ENCODE data around the gene RTP5.
"Not testable (repeated sequence)": the region's sequence is repeated elsewhere in the genome, so short reads cannot be mapped to it uniquely, and the experiment has no call there.

RTP5 gene

DNA sequence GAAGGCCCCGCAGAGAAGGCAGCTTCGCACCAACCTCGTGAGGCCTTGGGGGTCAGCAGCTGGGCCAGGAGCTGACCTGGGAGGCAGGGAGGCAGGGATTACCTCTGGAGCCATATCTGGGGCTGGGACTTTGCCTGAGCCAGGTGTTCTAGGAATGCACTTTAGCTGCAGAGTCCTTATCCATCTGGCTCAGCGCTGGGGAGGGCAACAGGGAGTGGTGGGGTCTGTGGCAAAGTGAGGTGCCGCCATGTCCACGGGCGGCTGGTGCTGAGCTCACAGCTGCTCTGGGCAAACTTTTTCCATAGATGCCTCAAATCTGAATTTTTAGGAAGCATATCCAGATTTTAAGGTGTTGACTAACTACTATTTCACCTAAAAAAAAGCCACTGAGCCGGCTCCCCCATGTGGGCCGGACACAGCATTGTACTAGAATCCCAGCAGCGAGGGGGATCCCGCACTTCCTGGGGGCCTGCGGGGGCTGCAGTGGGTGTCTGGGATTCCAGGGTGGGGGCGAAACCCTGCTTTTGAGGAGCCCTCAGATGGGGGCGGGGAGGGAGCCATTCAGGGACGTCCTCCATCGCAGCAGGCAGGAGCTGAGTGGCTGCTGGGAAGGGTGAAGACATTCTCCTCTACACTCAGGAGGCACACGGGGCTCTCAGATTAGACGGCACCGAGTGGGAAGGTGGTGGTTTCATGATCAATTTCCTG, 34.6 kb downstream of the RTP5 start:
- no peak for DNase-seq

DNA sequence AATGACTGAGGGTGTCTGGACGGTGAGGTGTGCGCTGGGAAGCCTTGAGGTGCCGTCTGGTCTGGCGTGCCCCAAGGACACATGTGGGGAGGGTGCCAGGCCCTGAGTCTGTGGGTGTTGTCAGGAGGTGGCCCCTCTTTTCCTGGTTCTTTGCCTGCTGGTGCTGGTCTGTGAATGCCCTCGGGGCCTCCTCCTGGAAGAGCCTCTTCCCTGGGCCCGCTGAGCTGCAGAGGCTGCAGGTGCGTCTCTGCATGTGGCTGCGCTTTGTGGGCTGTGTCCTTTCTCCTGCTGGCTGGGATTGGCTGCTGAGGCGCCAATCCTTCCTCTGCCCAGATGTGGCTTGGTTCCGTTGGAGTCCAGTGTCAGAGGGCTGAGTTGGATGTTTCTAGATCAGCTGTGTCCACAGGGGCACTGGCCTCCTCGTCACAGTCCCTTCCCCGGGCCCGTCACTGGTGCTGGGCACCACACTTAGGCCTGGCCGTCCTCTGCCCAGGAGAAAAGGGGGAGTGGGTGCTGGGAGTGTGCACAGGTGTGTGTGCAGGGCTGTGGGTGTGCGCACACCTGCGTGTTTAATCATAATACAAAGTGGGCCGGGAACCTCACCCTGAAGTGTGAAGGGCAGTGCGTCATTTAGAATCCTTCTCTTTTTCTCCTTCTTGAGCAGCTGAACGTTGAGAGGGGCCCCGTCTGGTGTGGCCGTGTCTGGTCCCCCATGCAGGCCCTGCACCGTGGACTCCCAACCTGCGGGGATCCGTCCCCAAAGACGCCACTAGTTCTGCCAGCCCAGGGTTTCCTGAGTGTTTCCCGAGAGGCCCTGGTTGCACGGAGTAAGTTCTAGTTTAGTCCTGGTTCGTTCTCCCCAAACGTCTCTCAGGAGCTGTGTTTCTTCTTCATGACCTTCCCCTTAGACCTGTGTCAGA, 35.5 kb downstream of the RTP5 start:
- DNase-seq, result no peak

DNA sequence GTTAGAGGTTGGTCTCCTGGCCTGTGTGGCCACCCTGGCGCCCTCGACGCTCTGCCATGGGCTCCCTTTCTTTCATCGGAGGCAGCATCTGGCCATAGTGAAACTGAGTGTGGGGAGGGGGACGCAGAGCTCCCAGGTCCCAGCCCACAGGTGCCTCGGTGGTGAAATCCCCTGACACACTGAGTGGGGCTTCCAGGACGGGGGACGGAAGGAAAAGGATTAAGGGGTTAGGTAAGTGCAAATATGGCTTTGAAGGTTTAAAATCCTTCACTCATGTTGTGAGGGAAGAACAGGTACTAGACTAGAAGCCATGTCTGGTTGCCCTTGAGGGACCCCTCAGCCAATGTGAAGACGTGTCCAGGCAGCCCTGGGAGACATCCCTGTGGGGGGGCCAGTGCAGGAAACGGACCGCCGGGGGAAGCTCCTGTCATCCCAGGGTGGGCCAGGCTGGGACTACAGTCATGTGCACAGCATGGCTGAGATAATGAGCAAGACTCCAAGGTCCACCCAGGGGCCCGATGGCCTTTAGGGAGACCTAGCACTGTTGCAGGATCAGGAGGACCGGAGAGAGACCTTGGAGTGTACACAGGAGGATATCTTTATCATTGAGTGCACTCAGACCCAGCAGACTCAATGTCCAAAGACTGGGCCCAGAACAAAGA, 36.3 kb downstream of the RTP5 start:
- no peak for DNase-seq

DNA sequence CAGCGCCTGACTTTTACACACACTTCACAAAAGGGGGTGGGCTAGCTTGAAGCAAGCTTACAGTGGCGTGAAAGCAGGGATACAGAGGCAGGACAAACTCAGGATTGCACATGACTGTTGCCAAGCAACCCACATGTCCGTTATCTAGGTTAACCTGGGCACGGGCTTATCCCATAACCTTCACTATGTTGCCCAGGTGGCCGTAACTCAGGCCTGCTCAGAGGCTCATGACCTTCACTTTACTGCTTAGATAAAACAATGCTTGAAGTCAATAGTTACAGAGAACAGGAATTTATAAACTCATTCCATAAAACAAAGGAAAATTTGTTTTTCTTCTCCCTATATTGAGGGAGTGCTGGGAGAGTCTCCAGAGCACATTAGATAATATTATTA, 36.8 kb downstream of the RTP5 start:
- not testable (repeated sequence) for DNase-seq

- no peak for DNase-seq
Observed at GRCh38 chr2:241906826-241907570, 37.5 kb downstream of the RTP5 start.

DNA sequence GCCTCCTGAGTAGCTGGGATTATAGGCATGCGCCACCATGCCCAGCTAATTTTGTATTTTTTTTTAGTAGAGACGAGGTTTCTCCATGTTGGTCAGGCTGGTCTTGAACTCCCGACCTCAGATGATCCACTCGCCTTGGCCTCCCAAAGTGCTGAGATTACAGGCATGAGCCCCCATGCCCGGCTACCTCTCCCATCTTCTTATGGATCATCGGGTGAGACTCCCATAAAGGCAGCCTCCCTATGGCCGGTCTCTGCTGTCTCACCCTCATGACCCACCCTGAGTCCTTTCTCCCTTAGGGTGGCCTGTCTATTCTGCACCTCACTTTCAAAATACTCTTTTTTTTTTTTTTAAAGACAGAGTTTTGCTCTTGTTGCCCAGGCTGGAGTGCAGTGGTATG, 38.3 kb downstream of the RTP5 start:
- DNase-seq, result not testable (repeated sequence)

DNA sequence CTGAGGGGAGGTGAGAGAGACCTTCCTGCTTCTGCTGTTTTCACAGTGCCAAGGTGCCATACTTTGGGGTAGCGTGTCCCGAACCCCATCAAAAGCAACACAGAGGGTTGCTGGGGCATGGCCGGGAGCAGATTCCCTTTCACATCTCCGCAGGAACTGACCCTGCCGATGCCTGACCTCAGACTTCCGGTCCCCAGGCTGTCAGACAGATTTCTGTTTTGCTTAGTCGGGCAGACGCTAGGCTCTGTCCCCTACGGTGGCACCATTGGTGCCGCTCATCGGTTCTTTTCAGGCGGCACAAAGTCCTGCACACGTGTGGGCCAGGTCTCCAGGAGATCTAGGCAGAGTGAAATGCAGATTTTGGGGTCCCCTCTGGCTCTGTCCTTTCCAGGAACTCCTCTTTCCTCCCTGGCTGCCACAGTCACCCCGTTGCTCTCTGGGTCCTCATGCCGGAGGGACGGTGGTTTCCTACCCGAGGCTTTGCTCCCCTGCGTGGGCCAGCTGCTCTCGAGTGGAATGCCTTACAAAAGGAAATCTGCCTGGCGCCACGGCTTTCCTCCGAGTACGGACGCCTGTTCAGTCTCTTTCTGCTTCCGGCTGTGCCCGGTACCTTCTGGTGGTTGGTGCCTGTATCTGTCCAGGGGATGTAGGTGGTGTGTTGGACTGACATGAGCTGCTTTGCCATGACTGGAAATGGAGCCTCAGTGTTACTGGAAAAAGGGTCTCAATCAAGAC, 39.3 kb downstream of the RTP5 start:
- no peak for DNase-seq

- no peak for DNase-seq
Observed at GRCh38 chr2:241909769-241910168, 40.2 kb downstream of the RTP5 start.

GRCh38 chr2:241910604-241911520, 41.3 kb downstream of the RTP5 start:
- no peak for DNase-seq

DNA sequence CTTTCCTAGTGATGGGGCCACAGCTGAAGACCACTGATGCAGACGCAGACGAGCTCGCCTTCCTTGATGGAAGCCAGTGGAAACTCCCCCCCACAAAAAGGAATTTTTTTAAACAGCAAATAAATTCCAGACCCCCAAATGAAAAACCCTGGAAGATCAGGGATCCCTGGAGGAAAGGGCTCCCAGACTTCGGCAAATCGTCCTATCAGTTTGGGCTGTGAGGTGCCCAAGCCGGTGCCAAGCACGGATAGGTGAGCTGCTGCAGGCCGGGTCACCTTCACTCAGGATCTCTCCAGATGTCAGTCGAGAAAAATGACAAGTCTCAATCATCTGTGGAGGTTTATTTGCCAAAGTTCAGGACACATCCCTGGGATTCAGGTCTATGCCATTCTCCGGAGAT, 42.0 kb downstream of the RTP5 start:
- DNase-seq, result no peak

- DNase-seq, result no peak
Observed at GRCh38 chr2:241912021-241912555, 42.6 kb downstream of the RTP5 start.

DNA sequence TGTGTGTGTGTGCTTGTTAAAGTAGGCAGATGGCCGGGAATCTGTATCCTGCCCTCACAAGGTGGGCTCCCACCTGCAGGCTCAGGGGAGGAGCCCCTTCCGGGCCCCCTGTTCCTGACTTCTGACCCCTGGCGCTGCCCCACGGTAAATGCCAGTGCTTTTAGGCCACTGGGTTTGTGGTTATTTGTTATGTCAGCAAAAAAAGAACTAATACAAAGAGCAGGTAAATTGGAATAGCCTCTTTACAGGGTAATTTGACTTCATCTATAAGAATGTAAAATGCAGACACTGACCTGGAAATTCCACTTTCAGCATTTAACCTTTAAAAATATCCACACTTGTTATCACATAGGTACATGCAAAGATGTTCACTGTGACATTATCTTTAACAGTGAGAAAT, 44.2 kb downstream of the RTP5 start:
- DNase-seq, result no peak

DNA sequence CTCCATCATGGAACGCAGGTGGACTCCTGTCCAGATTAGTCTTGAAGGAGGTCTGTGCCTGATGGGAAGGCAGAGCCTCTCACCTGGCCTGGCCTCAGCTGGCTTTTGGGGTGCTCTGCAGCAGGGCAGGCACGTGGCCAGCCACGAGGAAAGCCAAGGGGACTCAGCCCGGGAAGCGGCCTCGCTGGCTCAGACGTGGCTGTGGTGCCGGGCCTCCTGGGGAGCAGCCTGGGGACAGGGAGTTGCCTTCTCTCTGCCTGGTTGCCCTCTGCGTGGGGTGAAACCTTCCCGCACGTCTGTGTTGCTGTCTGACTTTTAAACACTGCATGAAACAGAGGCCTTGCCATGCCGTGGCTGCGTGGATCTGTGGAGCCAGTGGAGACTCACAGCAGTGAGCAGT, 45.0 kb downstream of the RTP5 start:
- no peak for DNase-seq

DNA sequence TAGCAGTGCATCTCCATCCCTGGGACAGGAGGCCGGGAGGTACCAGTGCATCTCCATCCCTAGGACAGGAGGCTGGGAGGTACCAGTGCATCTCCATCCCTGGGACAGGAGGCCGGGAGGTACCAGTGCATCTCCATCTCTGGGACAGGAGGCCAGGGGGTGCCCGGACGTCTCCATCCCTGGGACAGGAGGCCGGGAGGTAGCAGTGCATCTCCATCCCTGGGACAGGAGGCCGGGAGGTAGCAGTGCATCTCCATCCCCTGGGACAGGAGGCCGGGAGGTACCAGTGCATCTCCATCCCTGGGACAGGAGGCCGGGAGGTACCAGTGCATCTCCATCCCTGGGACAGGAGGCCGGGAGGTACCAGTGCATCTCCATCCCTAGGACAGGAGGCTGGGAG, 52.1 kb downstream of the RTP5 start:
- not testable (repeated sequence) for DNase-seq

GRCh38 chr2:241922411-241922810, 52.9 kb downstream of the RTP5 start:
- DNase-seq, result no peak

DNA sequence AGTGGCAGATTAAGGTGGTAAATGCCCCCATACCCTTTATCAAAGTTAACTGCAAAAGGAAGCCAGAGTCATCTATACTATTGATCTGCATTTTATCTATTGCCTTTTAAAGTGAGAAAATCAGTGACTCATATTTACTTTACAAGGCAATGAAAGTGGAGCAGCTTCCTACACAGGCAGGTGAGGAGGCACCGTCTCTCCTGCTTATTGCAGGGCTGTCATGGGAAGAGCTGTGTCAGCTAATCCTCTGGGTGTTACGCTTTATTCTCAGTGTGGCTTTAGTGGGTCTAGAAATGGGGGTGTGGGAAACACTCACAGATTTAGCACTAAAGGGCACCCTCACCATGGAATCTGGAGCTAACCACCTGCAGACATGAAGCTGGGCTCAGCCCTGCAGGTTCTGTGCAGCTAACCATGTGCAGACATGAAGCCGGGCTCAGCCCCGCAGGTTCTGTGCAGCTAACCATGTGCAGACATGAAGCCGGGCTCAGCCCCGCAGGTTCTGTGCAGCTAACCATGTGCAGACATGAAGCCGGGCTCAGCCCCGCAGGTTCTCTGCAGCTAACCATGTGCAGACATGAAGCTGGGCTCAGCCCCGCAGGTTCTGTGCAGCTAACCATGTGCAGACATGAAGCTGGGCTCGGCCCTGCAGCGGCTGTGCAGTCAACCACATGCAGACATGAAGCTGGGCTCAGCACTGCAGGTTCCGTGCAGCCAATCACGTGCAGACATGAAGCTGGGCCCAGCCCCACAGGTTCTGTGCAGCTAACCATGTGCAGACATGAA, 53.5 kb downstream of the RTP5 start:
- DNase-seq, result not testable (repeated sequence)
